Measurements from ENCODE around the gene NALCN. TPM values are rescaled to one million over a fixed set of nuclear protein-coding genes. Genes with fewer than 3 reads are reported as not detected.

Gene NALCN
- total and polyA plus RNA-seq, 9 donors = 0.17 to 21.6 (median 1.4) TPM

- 86 to 91% (median 86%) methylated on average over 10 of the region's 10 CpGs for WGBS, 3 donors
- no peaks in the 10 kb centered on the region for H3K36me3 ChIP-seq
- TF ChIP-seq EP300 (IDR thresholded peaks at IDR 0.05) = no peak
- TF ChIP-seq CTCF (IDR thresholded peaks at IDR 0.05) = no peak
- no peak for TF ChIP-seq POLR2A (IDR thresholded peaks at IDR 0.05)
Observed at GRCh38 chr13:101291646-101292515, 124.4 kb downstream of the NALCN start.

GRCh38 chr13:101291206-101291605 lies 125.1 kb downstream of the NALCN start:
- H3K4me1 ChIP-seq (ENCODE audit: insufficient read depth) = no peaks in the 10 kb centered on the region
- no peaks in the 10 kb centered on the region for H3K36me3 ChIP-seq
- H3K27me3 ChIP-seq = no peaks in the 10 kb centered on the region
- no peak overlapping the region for H3K4me3 ChIP-seq
- TF ChIP-seq EP300 (IDR thresholded peaks at IDR 0.05) = no peak
- no peak for TF ChIP-seq CTCF (IDR thresholded peaks at IDR 0.05)
- TF ChIP-seq POLR2A (IDR thresholded peaks at IDR 0.05) = no peak
- no peak for DNase-seq
- no peaks in the 10 kb centered on the region for H3K9me3 ChIP-seq
- intact Hi-C loops (cut with DNase I) = no loop called here
- WGBS, 3 donors = 78 to 87% (median 85%) methylated on average over 2 of the region's 2 CpGs
- no peak overlapping the region for H3K27ac ChIP-seq

More at GRCh38 chr13:101291646-101292515, 124.4 kb downstream of the NALCN start:
- no peaks in the 10 kb centered on the region for H3K27me3 ChIP-seq
- no peaks in the 10 kb centered on the region for H3K9me3 ChIP-seq
- no peak for DNase-seq
- H3K27ac ChIP-seq = no peak overlapping the region
- no peak overlapping the region for H3K4me3 ChIP-seq
- intact Hi-C loops (cut with DNase I) = no loop called here
- no peaks in the 10 kb centered on the region for H3K4me1 ChIP-seq (ENCODE audit: insufficient read depth)

GRCh38 chr13:101289764-101290163 lies 126.5 kb downstream of the NALCN start:
- H3K36me3 ChIP-seq = no peaks in the 10 kb centered on the region
- WGBS, 3 donors = 33 to 39% (median 36%) methylated on average over 5 of the region's 5 CpGs
- H3K9me3 ChIP-seq = no peaks in the 10 kb centered on the region
- no peak overlapping the region for H3K27ac ChIP-seq
- DNase-seq = no peak
- no peaks in the 10 kb centered on the region for H3K27me3 ChIP-seq
- H3K4me3 ChIP-seq = no peak overlapping the region
- H3K4me1 ChIP-seq (ENCODE audit: insufficient read depth) = no peaks in the 10 kb centered on the region
- no peak for TF ChIP-seq EP300 (IDR thresholded peaks at IDR 0.05)
- no peak for TF ChIP-seq POLR2A (IDR thresholded peaks at IDR 0.05)
- TF ChIP-seq CTCF (IDR thresholded peaks at IDR 0.05) = no peak
- intact Hi-C loops (cut with DNase I) = no loop called here

GRCh38 chr13:101283782-101284181 lies 132.5 kb downstream of the NALCN start:
- 88 to 90% (median 89%) methylated on average over 3 of the region's 3 CpGs for WGBS, 3 donors
- H3K4me1 ChIP-seq (ENCODE audit: insufficient read depth) = no peaks in the 10 kb centered on the region
- no peaks in the 10 kb centered on the region for H3K27me3 ChIP-seq
- no peaks in the 10 kb centered on the region for H3K9me3 ChIP-seq
- no peak overlapping the region for H3K27ac ChIP-seq
- no peak overlapping the region for H3K4me3 ChIP-seq
- intact Hi-C loops (cut with DNase I) = no loop called here
- no peaks in the 10 kb centered on the region for H3K36me3 ChIP-seq
- TF ChIP-seq CTCF (IDR thresholded peaks at IDR 0.05) (no peak), POLR2A (IDR thresholded peaks at IDR 0.05) (no peak), EP300 (IDR thresholded peaks at IDR 0.05) (no peak)
- no peak for DNase-seq

Measured in ovary (tissue), 9 donors.